Glutamatergic neuron (in vitro differentiated cells): ENCODE data around the gene GTF2A1. TPM values are rescaled to one million over a fixed set of nuclear protein-coding genes. Genes with fewer than 3 reads are reported as not detected.

ENCODE experiments used
- DNase-seq: peaks from one replicate; pipeline ENCODE4 v3.0.0; 2022
- H3K27ac Mint-ChIP-seq: one replicate; pipeline ENCODE4 v1.8.0; 2020; ENCODE audit warnings: mild to moderate bottlenecking, mixed read lengths, inconsistent platforms; ENCODE audit not compliant: unreplicated experiment
- H3K27me3 Mint-ChIP-seq: one replicate; pipeline ENCODE4 v1.8.0; 2020; ENCODE audit warnings: mild to moderate bottlenecking, moderate library complexity, mixed read lengths, inconsistent platforms; ENCODE audit not compliant: unreplicated experiment
- H3K36me3 Mint-ChIP-seq: one replicate; pipeline ENCODE4 v1.8.0; 2020; ENCODE audit warnings: mild to moderate bottlenecking, mixed read lengths, inconsistent platforms; ENCODE audit not compliant: unreplicated experiment
- H3K4me1 Mint-ChIP-seq: one replicate; pipeline ENCODE4 v1.8.0; 2020; ENCODE audit warnings: mild to moderate bottlenecking, low read depth, mixed read lengths, inconsistent platforms; ENCODE audit not compliant: unreplicated experiment
- H3K4me3 Mint-ChIP-seq: one replicate; pipeline ENCODE4 v1.8.0; 2020; ENCODE audit warnings: mild to moderate bottlenecking, mixed read lengths, inconsistent platforms; ENCODE audit not compliant: unreplicated experiment
- H3K9me3 Mint-ChIP-seq: one replicate; pipeline ENCODE4 v1.8.0; 2020; ENCODE audit warnings: mild to moderate bottlenecking, moderate library complexity, mixed read lengths, inconsistent platforms; ENCODE audit not compliant: unreplicated experiment
- total RNA-seq: library from RNA; stranded (reverse); fragmentation: NEBNext Ultra II Directional; extraction: Animal tissue kit (Norgen Biotek cat#: 25700); gene quantifications from one replicate; pipeline ENCODE4 v1.2.1, GENCODE V29; 2021; ENCODE audit not compliant: unreplicated experiment
- TF ChIP-seq, protein P1 (sequence below): fragments of 200-600 bp; sonication (generic); IDR thresholded peaks from one replicate; pipeline ENCODE4 v1.5.0; 2021; ENCODE audit not compliant: partially characterized antibody, unreplicated experiment

Gene GTF2A1
- total RNA-seq, 1 donor from 2014 or later, result 62.3 TPM

DNA sequence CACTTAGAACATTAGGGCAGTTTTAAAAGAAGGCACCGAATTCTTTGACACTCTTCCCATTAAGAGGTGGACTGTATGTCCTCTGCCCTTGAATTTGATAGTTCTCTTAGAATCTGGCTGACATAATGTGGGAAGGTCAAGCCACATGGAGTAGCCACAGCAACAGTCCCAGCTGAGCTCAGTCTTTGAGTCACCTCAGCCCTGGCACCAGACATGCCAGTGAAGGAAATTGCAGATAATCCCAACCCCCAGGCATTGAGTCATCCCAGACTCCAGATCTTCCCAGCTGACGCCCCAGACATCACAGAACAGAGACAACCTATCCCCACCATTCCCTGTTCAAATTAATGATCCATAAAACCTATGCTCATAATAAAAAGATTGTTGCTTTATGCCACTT, 83.4 kb downstream of the GTF2A1 start:
- TF ChIP-seq, protein P1, sequence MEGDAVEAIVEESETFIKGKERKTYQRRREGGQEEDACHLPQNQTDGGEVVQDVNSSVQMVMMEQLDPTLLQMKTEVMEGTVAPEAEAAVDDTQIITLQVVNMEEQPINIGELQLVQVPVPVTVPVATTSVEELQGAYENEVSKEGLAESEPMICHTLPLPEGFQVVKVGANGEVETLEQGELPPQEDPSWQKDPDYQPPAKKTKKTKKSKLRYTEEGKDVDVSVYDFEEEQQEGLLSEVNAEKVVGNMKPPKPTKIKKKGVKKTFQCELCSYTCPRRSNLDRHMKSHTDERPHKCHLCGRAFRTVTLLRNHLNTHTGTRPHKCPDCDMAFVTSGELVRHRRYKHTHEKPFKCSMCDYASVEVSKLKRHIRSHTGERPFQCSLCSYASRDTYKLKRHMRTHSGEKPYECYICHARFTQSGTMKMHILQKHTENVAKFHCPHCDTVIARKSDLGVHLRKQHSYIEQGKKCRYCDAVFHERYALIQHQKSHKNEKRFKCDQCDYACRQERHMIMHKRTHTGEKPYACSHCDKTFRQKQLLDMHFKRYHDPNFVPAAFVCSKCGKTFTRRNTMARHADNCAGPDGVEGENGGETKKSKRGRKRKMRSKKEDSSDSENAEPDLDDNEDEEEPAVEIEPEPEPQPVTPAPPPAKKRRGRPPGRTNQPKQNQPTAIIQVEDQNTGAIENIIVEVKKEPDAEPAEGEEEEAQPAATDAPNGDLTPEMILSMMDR, result no peak
- Mint-ChIP-seq H3K4me3 (no peak overlapping the region), H3K27me3 (no peaks in the 10 kb centered on the region), H3K36me3 (no peaks in the 10 kb centered on the region), H3K9me3 (no peaks in the 10 kb centered on the region), H3K27ac (no peak overlapping the region), H3K4me1 (peaks cover 3% of the 10 kb centered on the region)
- no peak for DNase-seq

- Mint-ChIP-seq H3K36me3 (no peaks in the 10 kb centered on the region), H3K4me1 (peaks cover 4% of the 10 kb centered on the region), H3K27me3 (no peaks in the 10 kb centered on the region), H3K27ac (no peak overlapping the region), H3K4me3 (no peak overlapping the region), H3K9me3 (no peaks in the 10 kb centered on the region)
- TF ChIP-seq, protein P1, result no peak
- no peak for DNase-seq
Observed at GRCh38 chr14:81133400-81133799, 87.4 kb downstream of the GTF2A1 start.

- no peak overlapping the region for H3K27ac Mint-ChIP-seq
- DNase-seq, result no peak
Observed at GRCh38 chr14:81132468-81132867, 88.3 kb downstream of the GTF2A1 start.

GRCh38 chr14:81129242-81129641, 91.5 kb downstream of the GTF2A1 start:
- Mint-ChIP-seq H3K27ac (no peak overlapping the region), H3K4me1 (peaks cover 4% of the 10 kb centered on the region), H3K9me3 (no peaks in the 10 kb centered on the region), H3K4me3 (no peak overlapping the region), H3K36me3 (no peaks in the 10 kb centered on the region), H3K27me3 (no peaks in the 10 kb centered on the region)
- no peak for DNase-seq
- TF ChIP-seq, protein P1, result no peak

More at GRCh38 chr14:81132468-81132867, 88.3 kb downstream of the GTF2A1 start:
- TF ChIP-seq, protein P1, result no peak
- Mint-ChIP-seq H3K4me3 (no peak overlapping the region), H3K9me3 (no peaks in the 10 kb centered on the region), H3K36me3 (no peaks in the 10 kb centered on the region), H3K27me3 (no peaks in the 10 kb centered on the region), H3K4me1 (peaks cover 4% of the 10 kb centered on the region)

DNA sequence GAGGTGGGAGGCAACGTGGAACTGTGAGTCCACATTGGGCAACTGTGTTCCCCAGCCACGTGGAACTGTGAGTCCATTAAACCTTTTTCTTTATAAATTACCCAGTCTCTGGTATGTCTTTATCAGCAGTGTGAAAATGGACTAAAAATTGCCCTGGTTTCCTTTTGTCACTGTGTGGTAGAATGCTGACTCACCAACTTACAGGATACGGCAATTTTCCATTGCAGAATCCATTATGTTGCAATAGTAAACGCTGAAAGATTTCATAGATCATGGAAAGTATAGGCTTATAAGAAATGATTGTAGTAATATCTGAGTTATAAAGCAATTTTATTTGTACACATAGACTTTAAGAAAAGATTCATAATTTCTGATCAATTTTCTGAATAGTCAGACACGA, 93.0 kb downstream of the GTF2A1 start:
- Mint-ChIP-seq H3K27me3 (no peaks in the 10 kb centered on the region), H3K4me1 (peaks cover 4% of the 10 kb centered on the region), H3K36me3 (no peaks in the 10 kb centered on the region), H3K27ac (no peak overlapping the region), H3K9me3 (no peaks in the 10 kb centered on the region), H3K4me3 (no peak overlapping the region)
- no peak for DNase-seq
- TF ChIP-seq, protein P1, result no peak
